ENCODE data around the gene SNAP23.
A peak's percentile ranks its signal among the peaks of the same experiment; 100 is the strongest.

Gene SNAP23

DNA sequence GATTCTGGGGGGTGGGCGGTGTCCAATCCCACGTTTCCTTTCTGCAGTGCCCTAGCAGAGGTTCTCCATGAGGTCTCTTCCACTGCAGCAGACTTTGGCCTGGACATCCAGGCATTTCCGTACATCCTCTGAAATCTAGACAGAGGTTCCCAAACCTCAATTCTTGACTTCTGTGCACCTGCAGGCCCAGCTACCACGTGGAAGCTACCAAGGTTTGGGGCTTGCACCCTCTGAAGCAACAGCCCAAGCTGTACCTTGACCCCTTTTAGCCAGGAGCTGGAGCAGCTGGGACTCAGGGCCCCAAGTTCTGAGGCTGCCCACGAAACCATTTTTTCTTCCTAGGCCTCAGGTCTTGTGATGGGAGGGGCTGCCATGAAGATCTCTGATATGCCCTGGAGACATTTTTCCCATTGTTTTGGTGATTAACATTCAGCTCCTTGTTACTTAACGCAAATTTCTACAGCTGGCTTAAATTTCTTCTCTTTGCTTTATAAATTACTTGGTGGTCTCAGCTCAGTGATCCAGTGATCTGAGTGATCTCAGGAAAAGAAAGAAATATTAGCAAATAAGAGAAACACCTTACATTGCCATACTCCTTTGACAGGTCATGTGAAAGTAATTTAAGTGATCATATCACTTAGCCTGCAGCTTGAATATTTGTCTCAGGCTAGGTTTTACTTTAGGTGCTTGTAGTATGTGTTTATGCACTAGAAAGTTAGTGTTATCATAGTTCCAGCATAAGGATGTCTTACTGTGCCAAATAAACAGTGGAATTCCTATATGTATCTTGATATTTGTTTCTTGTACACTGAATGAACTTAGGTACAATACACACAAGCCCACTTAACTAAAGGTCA is 3.0 kb downstream of the SNAP23 start:
- no peak overlapping the region for H3K4me3 ChIP-seq (ENCODE audit: low read length)
- no peak for DNase-seq (ENCODE audit: low read depth)
- H3K27me3 ChIP-seq (replicated peaks; ENCODE audit: control insufficient read depth, insufficient read depth, low read length) = no peaks in the 10 kb centered on the region
- no peaks in the 10 kb centered on the region for H3K36me3 ChIP-seq (ENCODE audit: control insufficient read depth, insufficient read depth, low read length, severe bottlenecking)
- peaks cover 33% of the 10 kb centered on the region for H3K4me1 ChIP-seq (ENCODE audit: control insufficient read depth, insufficient read depth, low read length)
- no peaks in the 10 kb centered on the region for H3K9me3 ChIP-seq (ENCODE audit: control insufficient read depth, low read length)
- H3K9ac ChIP-seq (ENCODE audit: low read length) = no peak overlapping the region

DNA sequence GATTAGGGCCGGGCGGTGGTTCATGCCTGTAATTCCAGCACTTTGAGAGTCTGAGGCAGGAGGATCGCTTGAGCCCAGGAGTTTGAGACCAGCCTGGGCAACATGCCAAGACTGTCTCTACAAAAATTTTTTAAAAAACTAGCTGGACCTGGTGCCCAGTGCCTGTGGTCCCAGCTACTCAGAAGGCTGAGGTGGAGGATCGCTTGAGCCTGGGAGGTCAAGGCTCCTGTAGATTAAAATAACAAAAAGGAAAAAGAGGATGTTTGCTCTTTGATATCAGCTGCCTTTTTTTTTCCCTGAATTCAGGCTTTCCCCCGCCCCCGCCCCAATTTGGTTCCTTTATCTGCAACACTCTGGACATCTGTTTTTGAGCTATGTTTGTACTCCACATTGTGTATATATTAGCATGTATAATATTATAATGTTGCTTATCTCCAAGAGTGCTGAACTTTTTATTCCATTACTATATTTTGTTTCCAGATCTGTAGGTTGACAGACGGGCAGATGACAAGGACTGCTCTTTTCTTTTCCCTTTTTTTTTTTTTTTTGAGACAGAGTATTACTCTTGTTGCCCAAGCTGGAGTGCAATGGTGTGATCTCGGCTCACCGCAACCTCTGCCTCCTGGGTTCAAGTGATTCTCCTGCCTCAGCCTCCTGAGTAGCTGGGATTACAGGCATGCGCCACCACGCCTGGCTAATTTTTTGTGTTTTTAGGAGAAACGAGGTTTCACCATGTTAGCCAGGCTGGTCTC is 4.6 kb downstream of the SNAP23 start:
- no peak overlapping the region for H3K9ac ChIP-seq (ENCODE audit: low read length)
- no peaks in the 10 kb centered on the region for H3K36me3 ChIP-seq (ENCODE audit: control insufficient read depth, insufficient read depth, low read length, severe bottlenecking)
- H3K4me1 ChIP-seq (ENCODE audit: control insufficient read depth, insufficient read depth, low read length) = peaks cover 32% of the 10 kb centered on the region
- no peaks in the 10 kb centered on the region for H3K27me3 ChIP-seq (replicated peaks; ENCODE audit: control insufficient read depth, insufficient read depth, low read length)
- no peaks in the 10 kb centered on the region for H3K9me3 ChIP-seq (ENCODE audit: control insufficient read depth, low read length)
- H3K4me3 ChIP-seq (ENCODE audit: low read length) = no peak overlapping the region
- no peak for DNase-seq (ENCODE audit: low read depth)

DNA sequence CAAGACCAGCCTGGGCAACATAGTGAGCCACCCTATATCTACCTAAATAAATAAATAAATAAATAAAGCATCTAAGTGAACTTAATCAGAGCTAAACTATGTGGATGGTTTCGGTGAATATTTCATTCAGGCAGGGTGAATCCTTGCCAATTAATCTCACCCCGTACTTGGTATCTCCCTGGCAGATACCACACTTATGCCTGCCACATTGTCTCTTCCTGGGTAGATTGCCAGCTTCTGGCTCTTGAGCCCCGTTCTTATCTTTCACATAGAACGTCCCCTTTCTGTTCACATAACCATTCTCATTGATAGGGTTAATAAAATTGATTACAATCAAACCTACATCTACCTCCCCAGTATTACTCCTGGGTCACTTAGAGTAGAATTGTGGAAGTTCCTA is 7.0 kb downstream of the SNAP23 start:
- H3K4me1 ChIP-seq (ENCODE audit: control insufficient read depth, insufficient read depth, low read length) = peaks cover 31% of the 10 kb centered on the region
- no peak for DNase-seq (ENCODE audit: low read depth)
- no peaks in the 10 kb centered on the region for H3K27me3 ChIP-seq (replicated peaks; ENCODE audit: control insufficient read depth, insufficient read depth, low read length)
- no peak overlapping the region for H3K4me3 ChIP-seq (ENCODE audit: low read length)
- H3K9ac ChIP-seq (ENCODE audit: low read length) = no peak overlapping the region
- H3K9me3 ChIP-seq (ENCODE audit: control insufficient read depth, low read length) = no peaks in the 10 kb centered on the region
- no peaks in the 10 kb centered on the region for H3K36me3 ChIP-seq (ENCODE audit: control insufficient read depth, insufficient read depth, low read length, severe bottlenecking)

DNA sequence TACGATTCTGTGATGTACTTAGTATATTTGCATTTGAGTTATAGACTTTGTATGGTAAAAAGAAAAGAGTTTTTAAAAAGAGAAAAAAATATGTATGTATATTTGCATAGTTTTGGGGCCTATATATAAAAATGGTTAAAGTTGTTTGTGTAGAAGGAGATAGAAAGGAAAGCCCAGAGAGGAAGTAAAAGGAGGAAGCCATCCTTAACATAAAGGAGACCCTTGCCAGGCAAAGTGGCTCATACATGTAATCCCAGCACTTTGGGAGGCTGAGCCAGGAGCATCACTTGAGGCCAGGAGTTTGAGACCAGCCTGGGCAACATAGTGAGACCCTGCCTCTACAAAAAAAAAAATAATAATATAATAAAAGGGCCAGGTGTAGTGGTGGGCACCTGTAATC is 8.4 kb downstream of the SNAP23 start:
- Histone ChIP-seq H3K4me3 (ENCODE audit: low read length) (no peak overlapping the region), H3K9me3 (ENCODE audit: control insufficient read depth, low read length) (no peaks in the 10 kb centered on the region), H3K36me3 (ENCODE audit: control insufficient read depth, insufficient read depth, low read length, severe bottlenecking) (no peaks in the 10 kb centered on the region), H3K4me1 (ENCODE audit: control insufficient read depth, insufficient read depth, low read length) (peaks cover 41% of the 10 kb centered on the region), H3K27me3 (replicated peaks; ENCODE audit: control insufficient read depth, insufficient read depth, low read length) (no peaks in the 10 kb centered on the region), H3K9ac (ENCODE audit: low read length) (no peak overlapping the region)
- no peak for DNase-seq (ENCODE audit: low read depth)

- H3K4me3 ChIP-seq (ENCODE audit: low read length) = no peak overlapping the region
- no peak overlapping the region for H3K9ac ChIP-seq (ENCODE audit: low read length)
- no peaks in the 10 kb centered on the region for H3K36me3 ChIP-seq (ENCODE audit: control insufficient read depth, insufficient read depth, low read length, severe bottlenecking)
- H3K9me3 ChIP-seq (ENCODE audit: control insufficient read depth, low read length) = no peaks in the 10 kb centered on the region
- H3K4me1 ChIP-seq (ENCODE audit: control insufficient read depth, insufficient read depth, low read length) = peaks cover 37% of the 10 kb centered on the region
- DNase-seq (ENCODE audit: low read depth) = no peak
- H3K27me3 ChIP-seq (replicated peaks; ENCODE audit: control insufficient read depth, insufficient read depth, low read length) = no peaks in the 10 kb centered on the region
Observed at GRCh38 chr15:42504631-42505030, 9.2 kb downstream of the SNAP23 start.

- H3K4me1 ChIP-seq (ENCODE audit: control insufficient read depth, insufficient read depth, low read length) = peaks cover 34% of the 10 kb centered on the region
- no peaks in the 10 kb centered on the region for H3K27me3 ChIP-seq (replicated peaks; ENCODE audit: control insufficient read depth, insufficient read depth, low read length)
- H3K9ac ChIP-seq (ENCODE audit: low read length) = no peak overlapping the region
- H3K9me3 ChIP-seq (ENCODE audit: control insufficient read depth, low read length) = no peaks in the 10 kb centered on the region
- H3K36me3 ChIP-seq (ENCODE audit: control insufficient read depth, insufficient read depth, low read length, severe bottlenecking) = no peaks in the 10 kb centered on the region
- DNase-seq (ENCODE audit: low read depth) = no peak
- H3K4me3 ChIP-seq (ENCODE audit: low read length) = no peak overlapping the region
Observed at GRCh38 chr15:42507514-42507913, 12.1 kb downstream of the SNAP23 start.

- Histone ChIP-seq H3K36me3 (ENCODE audit: control insufficient read depth, insufficient read depth, low read length, severe bottlenecking) (peaks cover under 1% of the 10 kb centered on the region), H3K27me3 (replicated peaks; ENCODE audit: control insufficient read depth, insufficient read depth, low read length) (no peaks in the 10 kb centered on the region), H3K4me3 (ENCODE audit: low read length) (no peak overlapping the region), H3K9ac (ENCODE audit: low read length) (no peak overlapping the region), H3K9me3 (ENCODE audit: control insufficient read depth, low read length) (no peaks in the 10 kb centered on the region), H3K4me1 (ENCODE audit: control insufficient read depth, insufficient read depth, low read length) (peaks cover 34% of the 10 kb centered on the region)
- DNase-seq (ENCODE audit: low read depth) = no peak
Observed at GRCh38 chr15:42508263-42508690, 12.8 kb downstream of the SNAP23 start.

GRCh38 chr15:42510258-42511006 is 15.0 kb downstream of the SNAP23 start:
- H3K36me3 ChIP-seq (ENCODE audit: control insufficient read depth, insufficient read depth, low read length, severe bottlenecking) = peaks cover 19% of the 10 kb centered on the region

DNA sequence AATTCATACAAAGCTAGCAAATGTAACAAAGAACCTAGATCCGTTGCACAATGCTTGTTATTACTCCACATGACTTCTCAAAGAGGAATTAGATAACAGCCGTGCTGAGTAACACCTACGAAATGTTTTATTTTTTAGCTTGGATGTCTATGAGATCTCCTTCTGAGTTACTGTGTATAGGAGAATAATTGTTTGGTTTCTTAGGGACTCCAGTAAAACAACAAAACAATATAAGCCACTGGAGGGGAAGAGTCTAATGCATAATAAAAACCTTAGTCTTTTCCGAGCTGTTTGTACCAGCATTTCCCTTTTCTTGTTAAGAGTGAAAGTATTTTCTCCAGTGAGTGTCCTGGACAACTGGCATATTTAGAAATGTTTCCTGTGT is 15.6 kb downstream of the SNAP23 start:
- DNase-seq (ENCODE audit: low read depth) = peak; percentile 63
- Histone ChIP-seq H3K36me3 (ENCODE audit: control insufficient read depth, insufficient read depth, low read length, severe bottlenecking) (peaks cover 25% of the 10 kb centered on the region), H3K27me3 (replicated peaks; ENCODE audit: control insufficient read depth, insufficient read depth, low read length) (no peaks in the 10 kb centered on the region), H3K9me3 (ENCODE audit: control insufficient read depth, low read length) (no peaks in the 10 kb centered on the region), H3K4me1 (ENCODE audit: control insufficient read depth, insufficient read depth, low read length) (peaks cover 27% of the 10 kb centered on the region), H3K4me3 (ENCODE audit: low read length) (peak overlapping the region; percentile 57), H3K9ac (ENCODE audit: low read length) (peak overlapping the region; percentile 14)

More at GRCh38 chr15:42510258-42511006, 15.0 kb downstream of the SNAP23 start:
- no peak for DNase-seq (ENCODE audit: low read depth)
- Histone ChIP-seq H3K4me1 (ENCODE audit: control insufficient read depth, insufficient read depth, low read length) (peaks cover 27% of the 10 kb centered on the region), H3K27me3 (replicated peaks; ENCODE audit: control insufficient read depth, insufficient read depth, low read length) (no peaks in the 10 kb centered on the region), H3K4me3 (ENCODE audit: low read length) (peak overlapping the region; percentile 57), H3K9ac (ENCODE audit: low read length) (no peak overlapping the region), H3K9me3 (ENCODE audit: control insufficient read depth, low read length) (no peaks in the 10 kb centered on the region)

DNA sequence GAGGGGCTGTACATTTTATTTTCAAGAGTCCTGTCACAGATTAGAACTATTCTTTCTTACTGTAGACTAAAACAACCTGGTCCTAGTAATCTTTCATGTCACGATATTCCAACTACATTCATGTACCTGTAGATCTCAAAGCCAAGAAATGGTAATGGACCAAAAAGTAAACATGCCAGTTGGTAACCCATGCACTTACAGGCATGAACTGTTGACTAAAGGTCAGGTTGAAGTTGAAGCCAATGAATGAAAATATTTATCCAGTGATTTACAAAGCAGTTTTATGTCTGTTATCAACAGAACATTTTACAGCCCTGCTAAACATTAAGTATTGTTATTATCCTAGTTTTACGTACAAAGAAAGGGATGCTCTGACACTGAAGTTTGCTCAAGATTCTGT is 27.9 kb downstream of the SNAP23 start:
- no peaks in the 10 kb centered on the region for H3K27me3 ChIP-seq (replicated peaks; ENCODE audit: control insufficient read depth, insufficient read depth, low read length)
- no peaks in the 10 kb centered on the region for H3K4me1 ChIP-seq (ENCODE audit: control insufficient read depth, insufficient read depth, low read length)
- H3K4me3 ChIP-seq (ENCODE audit: low read length) = no peak overlapping the region
- no peak overlapping the region for H3K9ac ChIP-seq (ENCODE audit: low read length)
- DNase-seq (ENCODE audit: low read depth) = no peak
- H3K36me3 ChIP-seq (ENCODE audit: control insufficient read depth, insufficient read depth, low read length, severe bottlenecking) = peaks cover 50% of the 10 kb centered on the region
- no peaks in the 10 kb centered on the region for H3K9me3 ChIP-seq (ENCODE audit: control insufficient read depth, low read length)

DNA sequence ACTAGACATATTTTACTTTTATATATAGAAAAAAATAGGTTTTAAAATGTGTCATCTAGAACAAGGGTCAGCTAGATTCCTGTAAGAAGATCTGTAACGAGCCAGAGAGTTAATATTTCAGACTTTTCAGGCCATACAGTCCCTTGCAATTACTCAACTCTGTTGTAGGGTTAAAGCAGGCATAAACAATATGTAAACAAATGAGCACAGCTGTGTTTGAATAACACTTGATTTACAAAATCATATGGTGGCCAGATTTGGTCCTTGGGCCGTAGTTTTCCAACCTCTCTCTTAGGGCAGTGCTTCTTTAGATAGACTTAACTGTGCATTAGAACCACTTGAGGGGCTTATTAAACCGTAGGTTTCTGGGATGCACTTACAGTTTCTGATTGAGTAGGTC is 33.5 kb downstream of the SNAP23 start:
- Histone ChIP-seq H3K4me3 (ENCODE audit: low read length) (no peak overlapping the region), H3K27me3 (replicated peaks; ENCODE audit: control insufficient read depth, insufficient read depth, low read length) (no peaks in the 10 kb centered on the region), H3K9ac (ENCODE audit: low read length) (no peak overlapping the region), H3K4me1 (ENCODE audit: control insufficient read depth, insufficient read depth, low read length) (no peaks in the 10 kb centered on the region), H3K9me3 (ENCODE audit: control insufficient read depth, low read length) (no peaks in the 10 kb centered on the region), H3K36me3 (ENCODE audit: control insufficient read depth, insufficient read depth, low read length, severe bottlenecking) (peaks cover 73% of the 10 kb centered on the region)
- DNase-seq (ENCODE audit: low read depth) = no peak

Measured in adipocyte (in vitro differentiated cells).